GM12878 (cell line): Measurements from ENCODE around the gene SFXN2. TPM values are rescaled to one million over a fixed set of nuclear protein-coding genes. Genes with fewer than 3 reads are reported as not detected.
"Not testable (repeated sequence)": the region's sequence is repeated elsewhere in the genome, so short reads cannot be mapped to it uniquely, and the experiment has no call there.

ENCODE experiments used
- ATAC-seq: fragments of 200-7000 bp; cut with Tn5 transposase; 3 replicates; pipeline ENCODE4 v1.9.1; 2020; ENCODE audit warnings: mild to moderate bottlenecking, moderate library complexity
- BruUV-seq: library from RNA; stranded (reverse); fragments of 400-500 nt; replicated peaks from 2 replicates; lab custom pipeline; 2021; lab: Mats Ljungman, UMichigan
- CTCF ChIA-PET: fragments of 300-600 bp; sonication (Branson Sonifier 250); formaldehyde crosslinking; extraction: SDS; loops from one replicate; lab custom pipeline; 2021; ENCODE audit warnings: inconsistent platforms; lab: Yijun Ruan, JAX
- POLR2A ChIA-PET: fragments of 350-600 bp; formaldehyde crosslinking; extraction: SDS; loops from one replicate; lab custom pipeline; 2021; ENCODE audit warnings: inconsistent platforms; lab: Charles Lee
- RAD21 ChIA-PET: fragments of 300-600 bp; sonication (Branson Sonifier 250); formaldehyde crosslinking; loops from one replicate; lab custom pipeline; 2023; ENCODE audit warnings: antibody characterized with exemption; ENCODE audit not compliant: unreplicated experiment; lab: Charles Lee
- SMC1A ChIA-PET: fragments of 300-600 bp; sonication (Branson Sonifier 250); formaldehyde crosslinking; loops from one replicate; lab custom pipeline; 2023; ENCODE audit not compliant: unreplicated experiment, uncharacterized antibody; lab: Charles Lee
- DNase-seq: peaks from one replicate; pipeline ENCODE4 v3.0.0-alpha.2; 2011; ENCODE audit warnings: low read depth, low spot score
- FAIRE-seq: peaks from 3 replicates; lab custom pipeline; 2011; peaks lifted over from hg19 to GRCh38; lab: Jason Lieb, UNC
- H2AFZ ChIP-seq: 2 replicates; pipeline ENCODE4 v1.6.0; 2011; ENCODE audit warnings: low read depth, low read length, control low read depth; ENCODE audit not compliant: control insufficient read depth
- H3K27ac ChIP-seq: 2 replicates; pipeline ENCODE4 v1.5.1; 2011; ENCODE audit warnings: control low read depth; ENCODE audit not compliant: control insufficient read depth, insufficient read depth
- H3K27me3 ChIP-seq, 2 experiments: replicated peaks in 1 of 2; 2 replicates each; pipeline versions ENCODE4 v1.6.0 to v1.6.1; 2011; ENCODE audit warnings: low read length in 1 of 2; ENCODE audit not compliant: control insufficient read depth in 2 of 2, insufficient read depth in 2 of 2
- H3K36me3 ChIP-seq, 2 experiments: 2 replicates each; pipeline ENCODE4 v1.5.1; 2011; ENCODE audit warnings: low read length in 1 of 2; ENCODE audit not compliant: control insufficient read depth in 2 of 2, insufficient read depth in 2 of 2
- H3K4me1 ChIP-seq: 2 replicates; pipeline ENCODE4 v1.6.1; 2011; ENCODE audit warnings: mild to moderate bottlenecking, low read length, moderate library complexity, mixed read lengths; ENCODE audit not compliant: control insufficient read depth, insufficient read depth
- H3K4me2 ChIP-seq: 2 replicates; pipeline ENCODE4 v1.6.0; 2011; ENCODE audit warnings: control low read depth; ENCODE audit not compliant: control insufficient read depth, insufficient read depth
- H3K4me3 ChIP-seq: fragments of 200-600 bp; sonication (generic); 2 replicates; pipeline ENCODE4 v1.5.1; 2016
- H3K79me2 ChIP-seq: 2 replicates; pipeline ENCODE4 v1.6.0; 2011; ENCODE audit warnings: low read length; ENCODE audit not compliant: control insufficient read depth, insufficient read depth
- H3K9ac ChIP-seq: 2 replicates; pipeline ENCODE4 v1.8.0; 2011; ENCODE audit warnings: low read length, control low read depth, mixed read lengths; ENCODE audit not compliant: control insufficient read depth, insufficient read depth
- H3K9me3 ChIP-seq: replicated peaks from 3 replicates; pipeline ENCODE4 v1.5.1; 2011; ENCODE audit warnings: mild to moderate bottlenecking, low read length; ENCODE audit not compliant: control insufficient read depth, insufficient read depth
- H4K20me1 ChIP-seq: 2 replicates; pipeline ENCODE4 v1.6.0; 2011; ENCODE audit not compliant: control insufficient read depth, insufficient read depth
- CBX5 ChIP-seq: sonication (generic); IDR thresholded peaks from 2 replicates; pipeline ENCODE4 v1.6.1; 2016; ENCODE audit warnings: low read depth, moderate library complexity, mild to moderate bottlenecking, inconsistent platforms
- CHD4 ChIP-seq: fragments of 200-600 bp; sonication (generic); IDR thresholded peaks from 2 replicates; pipeline ENCODE4 v1.6.1; 2016; ENCODE audit warnings: mild to moderate bottlenecking
- DPF2 ChIP-seq: fragments of 450-650 bp; IDR thresholded peaks from 2 replicates; pipeline ENCODE4 v1.6.1; 2017; ENCODE audit warnings: mild to moderate bottlenecking
- KAT2A ChIP-seq: conservative IDR thresholded peaks from 2 replicates; pipeline ENCODE4 v1.6.1; 2011; ENCODE audit warnings: low read depth, low read length; ENCODE audit not compliant: control insufficient read depth
- NFIC ChIP-seq: IDR thresholded peaks from 2 replicates; pipeline ENCODE4 v1.6.1; 2012; ENCODE audit warnings: low read depth, mild to moderate bottlenecking, inconsistent platforms, low read length, moderate library complexity
- POLR2A ChIP-seq: IDR thresholded peaks from 2 replicates; pipeline ENCODE4 v1.6.1; 2011; ENCODE audit warnings: low read depth, mild to moderate bottlenecking, low read length
- REST ChIP-seq: IDR thresholded peaks from 2 replicates; pipeline ENCODE4 v1.6.1; 2012; ENCODE audit warnings: mild to moderate bottlenecking, low read depth, low read length
- SIN3A ChIP-seq: IDR thresholded peaks from 2 replicates; pipeline ENCODE4 v1.6.1; 2012; ENCODE audit warnings: low read depth, low read length, improper control_type of control experiment
- TCF7 ChIP-seq: IDR thresholded peaks from 2 replicates; pipeline ENCODE4 v1.6.1; 2014; ENCODE audit warnings: antibody characterized with exemption, borderline replicate concordance
- WGBS: methylation state at CpG from one replicate; pipeline ENCODE4 v1.1.6; 2016; ENCODE audit warnings: low lambda C conversion rate; ENCODE audit not compliant: insufficient replicate concordance, insufficient coverage; ENCODE audit errors: missing lambda C conversion rate; 5-methylcytosine and 5-hydroxymethylcytosine counted together
- in situ Hi-C: fragments of 300-500 bp; cut with MboI; formaldehyde crosslinking; loops from 9 replicates; pipeline ENCODE4 v1.14.3; 2018; ENCODE audit warnings: mixed read lengths
- intact Hi-C: fragments of 100-400 bp; cut with micrococcal nuclease; formaldehyde crosslinking; loops from one replicate; pipeline ENCODE4 v1.14.2; 2022; ENCODE audit not compliant: unreplicated experiment
- polyA plus RNA-seq, 11 experiments: library from polyadenylated mRNA; depleted of rRNA in 4 of 11; unstranded in 6 of 11; stranded (reverse) in 5 of 11; fragments of >200 nt; fragmentation: Nextera tagmentation in 4 of 11; fragmentation: Illumina TruSeq in 1 of 11; extraction: Ambion mirVana in 4 of 11; extraction: Trizol in 1 of 11; gene quantifications; 1 replicate in 1 of 11; 2 replicates in 10 of 11; pipeline versions ENCODE4 v1.2.1 to v1.2.3, GENCODE V29; 2011 to 2016; ENCODE audit warnings: inconsistent platforms in 2 of 11, missing spikeins in 2 of 11, low read depth in 1 of 11
- total RNA-seq, 4 experiments: library from RNA; depleted of rRNA in 3 of 4; stranded (reverse); fragments of >200 nt in 3 of 4; fragmentation: Illumina TruSeq in 1 of 4; extraction: Trizol in 1 of 4; gene quantifications; 2 replicates each; pipeline versions ENCODE4 v1.2.1 to v1.2.3, GENCODE V29; 2013 to 2021
- TF ChIP-seq, protein P1 (sequence below): fragments of 150-350 bp; IDR thresholded peaks from 2 replicates; pipeline ENCODE4 v1.6.1; 2014; ENCODE audit warnings: mild to moderate bottlenecking, low read depth, low read length

The SFXN2 gene
- total and polyA plus RNA-seq, 10 of the 15 experiments (the other 5 are each of a cell fraction or from before 2014, with no cell fraction given) = 8.8 to 22.5 (median 18.5) TPM

DNA sequence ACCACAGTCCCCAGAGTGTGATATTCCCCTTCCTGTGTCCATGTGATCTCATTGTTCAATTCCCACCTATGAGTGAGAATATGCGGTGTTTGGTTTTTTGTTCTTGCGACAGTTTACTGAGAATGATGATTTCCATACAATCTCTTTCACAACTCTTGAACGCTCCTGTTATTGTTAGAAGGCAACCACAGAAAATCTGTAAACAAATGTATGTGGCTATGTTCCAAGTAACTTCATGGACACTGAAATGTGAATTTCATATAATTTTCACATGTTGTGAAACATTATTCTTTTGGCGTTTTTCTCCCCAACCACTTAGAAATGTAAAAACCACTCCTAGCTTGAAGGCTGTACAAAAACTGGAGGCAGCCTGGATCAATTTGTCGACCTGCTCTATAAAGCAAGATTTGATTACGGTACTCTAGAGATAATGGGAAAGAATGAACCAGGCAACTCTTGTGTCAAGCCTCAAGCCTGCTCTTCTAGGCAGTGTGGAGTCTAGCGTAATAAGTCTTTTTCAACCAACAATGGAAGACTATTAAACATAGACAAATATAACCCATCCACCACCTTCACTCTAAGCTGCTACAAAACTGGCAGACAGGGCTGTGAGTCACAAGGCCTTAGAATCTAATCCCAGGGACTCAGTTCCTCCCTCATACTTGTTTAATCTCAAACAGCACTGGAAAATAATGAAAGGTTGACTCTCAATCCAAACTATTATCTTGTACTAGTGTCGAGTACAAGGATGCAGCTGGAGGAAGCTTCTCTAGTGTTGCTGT, 23.0 kb upstream of the SFXN2 start:
- 98% methylated on average over 8 of the region's 8 CpGs for WGBS

DNA sequence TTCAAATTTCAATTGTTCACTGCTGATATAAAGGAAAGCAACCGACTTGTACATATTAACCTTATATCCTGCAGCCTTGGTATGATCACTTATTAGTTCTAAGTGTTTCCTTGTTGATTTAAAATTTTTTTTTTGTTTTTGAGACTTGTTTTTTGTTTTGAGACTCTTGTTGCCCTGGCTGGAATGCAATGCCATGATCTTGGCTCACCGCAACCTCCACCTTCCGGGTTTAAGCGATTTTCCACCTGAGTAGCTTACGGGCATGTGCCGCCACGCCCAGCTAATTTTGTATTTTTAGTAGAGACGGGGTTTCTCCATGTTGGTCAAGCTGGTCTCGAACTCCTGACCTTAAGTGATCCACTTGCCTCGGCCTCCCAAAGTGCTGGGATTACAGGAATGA, 19.0 kb upstream of the SFXN2 start:
- RAD21 ChIA-PET, H3K4me1 ChIP-seq, H3K4me2 ChIP-seq, H3K4me3 ChIP-seq, DNase-seq, in situ Hi-C loops, FAIRE-seq, H3K27me3 ChIP-seq, H2AFZ ChIP-seq, intact Hi-C loops, BruUV-seq, CTCF ChIA-PET, H3K9ac ChIP-seq, POLR2A ChIA-PET, H3K79me2 ChIP-seq, H3K9me3 ChIP-seq, ATAC-seq, H4K20me1 ChIP-seq, H3K27ac ChIP-seq: not testable (repeated sequence)
- 98% methylated on average over 10 of the region's 10 CpGs for WGBS
- H3K36me3 ChIP-seq = peaks cover 2 to 13% of the 10 kb centered on the region in 2 experiments
- SMC1A ChIA-PET = interaction anchor here (2.4 kb wide), 1 partner anchor 17 kb away, joined by 10 read pairs; the partner anchor contains the start of genes ARL3 and SFXN2

More for the DNA sequence above, 23.0 kb upstream of the SFXN2 start:
- FAIRE-seq = no peak
- CTCF ChIA-PET = interaction anchor here (1.1 kb wide), 1 partner anchor 12 kb away, joined by 4 read pairs; no protein-coding TSS in a partner anchor
- BruUV-seq = no TSS peak
- SMC1A ChIA-PET = interaction anchor here (0.6 to 6.2 kb wide), 4 partner anchors 10 to 171 kb away, joined by 3 to 32 read pairs (median 4); no protein-coding TSS in a partner anchor
- H3K9me3 ChIP-seq = no peaks in the 10 kb centered on the region
- H3K4me3 ChIP-seq = no peak overlapping the region
- no peak overlapping the region for H3K9ac ChIP-seq
- H3K4me2 ChIP-seq = no peak overlapping the region
- H4K20me1 ChIP-seq = no peaks in the 10 kb centered on the region
- intact Hi-C loops = no loop called here
- TF ChIP-seq CBX5 (no peak), CHD4 (no peak), KAT2A (no peak), NFIC (no peak), TCF7 (no peak), DPF2 (no peak), POLR2A (no peak), SIN3A (no peak), REST (no peak)
- TF ChIP-seq, protein P1, sequence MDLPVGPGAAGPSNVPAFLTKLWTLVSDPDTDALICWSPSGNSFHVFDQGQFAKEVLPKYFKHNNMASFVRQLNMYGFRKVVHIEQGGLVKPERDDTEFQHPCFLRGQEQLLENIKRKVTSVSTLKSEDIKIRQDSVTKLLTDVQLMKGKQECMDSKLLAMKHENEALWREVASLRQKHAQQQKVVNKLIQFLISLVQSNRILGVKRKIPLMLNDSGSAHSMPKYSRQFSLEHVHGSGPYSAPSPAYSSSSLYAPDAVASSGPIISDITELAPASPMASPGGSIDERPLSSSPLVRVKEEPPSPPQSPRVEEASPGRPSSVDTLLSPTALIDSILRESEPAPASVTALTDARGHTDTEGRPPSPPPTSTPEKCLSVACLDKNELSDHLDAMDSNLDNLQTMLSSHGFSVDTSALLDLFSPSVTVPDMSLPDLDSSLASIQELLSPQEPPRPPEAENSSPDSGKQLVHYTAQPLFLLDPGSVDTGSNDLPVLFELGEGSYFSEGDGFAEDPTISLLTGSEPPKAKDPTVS = no peak
- no peak overlapping the region for H2AFZ ChIP-seq
- DNase-seq = no peak
- H3K27me3 ChIP-seq = no peaks in the 10 kb centered on the region
- H3K4me1 ChIP-seq = no peaks in the 10 kb centered on the region
- in situ Hi-C loops = no loop called here
- no peak for ATAC-seq
- H3K36me3 ChIP-seq = peaks cover 0 to 3% of the 10 kb centered on the region in 2 experiments; a peak in 2 of 4 replicates
- no peaks in the 10 kb centered on the region for H3K79me2 ChIP-seq
- H3K27ac ChIP-seq = no peak overlapping the region
- POLR2A ChIA-PET = interaction anchor here (0.5 kb wide), 2 partner anchors 11 to 306 kb away, joined by 3 to 6 read pairs; no protein-coding TSS in a partner anchor
- RAD21 ChIA-PET = no interaction called here
